Keratinocyte (primary cell): ENCODE data around the gene SESTD1.

Source experiments
- EZH2 ChIP-seq: IDR thresholded peaks from one replicate; pipeline ENCODE4 v1.6.1; 2012; ENCODE audit warnings: inconsistent platforms, mild to moderate bottlenecking, low read length, moderate library complexity
- TF ChIP-seq, protein P1 (sequence below), 3 experiments: IDR thresholded peaks in 1 of 3; conservative IDR thresholded peaks in 1 of 3; optimal IDR thresholded peaks in 1 of 3; 2 replicates in 2 of 3; 3 replicates in 1 of 3; pipeline versions ENCODE3 to v1.5.1; 2011; ENCODE audit warnings: low read length in 3 of 3, mild to moderate bottlenecking in 3 of 3, moderate library complexity in 2 of 3, control low read depth in 1 of 3, inconsistent platforms in 1 of 3; ENCODE audit not compliant: insufficient read depth in 2 of 3; ENCODE audit errors: extremely low read depth in 1 of 3

DNA sequence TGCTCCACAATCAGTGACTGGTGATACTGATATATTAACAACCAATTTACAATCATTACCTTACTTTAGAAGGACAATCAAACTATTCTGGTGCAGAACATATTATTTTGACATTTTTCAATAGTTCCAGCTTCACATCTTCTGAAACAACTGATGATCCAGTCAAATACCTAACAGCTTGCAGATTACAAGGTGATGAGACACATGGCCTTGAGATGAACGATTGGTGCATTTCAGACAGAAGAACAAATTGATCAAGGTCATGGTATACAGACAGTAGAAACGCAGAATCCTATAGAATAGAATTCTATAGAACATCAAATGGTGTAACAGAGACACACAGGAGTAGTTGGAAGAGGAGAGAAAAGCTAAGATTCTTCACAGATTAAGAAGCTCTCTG lies 24.8 kb downstream of the SESTD1 start:
- TF ChIP-seq, protein P1, sequence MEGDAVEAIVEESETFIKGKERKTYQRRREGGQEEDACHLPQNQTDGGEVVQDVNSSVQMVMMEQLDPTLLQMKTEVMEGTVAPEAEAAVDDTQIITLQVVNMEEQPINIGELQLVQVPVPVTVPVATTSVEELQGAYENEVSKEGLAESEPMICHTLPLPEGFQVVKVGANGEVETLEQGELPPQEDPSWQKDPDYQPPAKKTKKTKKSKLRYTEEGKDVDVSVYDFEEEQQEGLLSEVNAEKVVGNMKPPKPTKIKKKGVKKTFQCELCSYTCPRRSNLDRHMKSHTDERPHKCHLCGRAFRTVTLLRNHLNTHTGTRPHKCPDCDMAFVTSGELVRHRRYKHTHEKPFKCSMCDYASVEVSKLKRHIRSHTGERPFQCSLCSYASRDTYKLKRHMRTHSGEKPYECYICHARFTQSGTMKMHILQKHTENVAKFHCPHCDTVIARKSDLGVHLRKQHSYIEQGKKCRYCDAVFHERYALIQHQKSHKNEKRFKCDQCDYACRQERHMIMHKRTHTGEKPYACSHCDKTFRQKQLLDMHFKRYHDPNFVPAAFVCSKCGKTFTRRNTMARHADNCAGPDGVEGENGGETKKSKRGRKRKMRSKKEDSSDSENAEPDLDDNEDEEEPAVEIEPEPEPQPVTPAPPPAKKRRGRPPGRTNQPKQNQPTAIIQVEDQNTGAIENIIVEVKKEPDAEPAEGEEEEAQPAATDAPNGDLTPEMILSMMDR (optimal IDR thresholded peaks at IDR 0.05 in 1 of 3, IDR thresholded peaks at IDR 0.05 in 1 of 3, conservative IDR thresholded peaks at IDR 0.05 in 1 of 3; ENCODE audit: extremely low read depth in 1 of 3, insufficient read depth in 2 of 3, low read length in 3 of 3): no peak
- TF ChIP-seq EZH2: no peak
